GM18873 (cell line): ENCODE results near the gene DOP1B.
"Not testable (repeated sequence)": the region's sequence is repeated elsewhere in the genome, so short reads cannot be mapped to it uniquely, and the experiment has no call there.

ENCODE experiments used
- ATAC-seq: cut with Tn5 transposase; IDR thresholded peaks from one replicate; pipeline ENCODE4 v1.9.1; 2021; ENCODE audit warnings: mild to moderate bottlenecking, moderate library complexity, moderate number of reproducible peaks; ENCODE audit not compliant: unreplicated experiment, low FRiP score

DOP1B gene, protein sequence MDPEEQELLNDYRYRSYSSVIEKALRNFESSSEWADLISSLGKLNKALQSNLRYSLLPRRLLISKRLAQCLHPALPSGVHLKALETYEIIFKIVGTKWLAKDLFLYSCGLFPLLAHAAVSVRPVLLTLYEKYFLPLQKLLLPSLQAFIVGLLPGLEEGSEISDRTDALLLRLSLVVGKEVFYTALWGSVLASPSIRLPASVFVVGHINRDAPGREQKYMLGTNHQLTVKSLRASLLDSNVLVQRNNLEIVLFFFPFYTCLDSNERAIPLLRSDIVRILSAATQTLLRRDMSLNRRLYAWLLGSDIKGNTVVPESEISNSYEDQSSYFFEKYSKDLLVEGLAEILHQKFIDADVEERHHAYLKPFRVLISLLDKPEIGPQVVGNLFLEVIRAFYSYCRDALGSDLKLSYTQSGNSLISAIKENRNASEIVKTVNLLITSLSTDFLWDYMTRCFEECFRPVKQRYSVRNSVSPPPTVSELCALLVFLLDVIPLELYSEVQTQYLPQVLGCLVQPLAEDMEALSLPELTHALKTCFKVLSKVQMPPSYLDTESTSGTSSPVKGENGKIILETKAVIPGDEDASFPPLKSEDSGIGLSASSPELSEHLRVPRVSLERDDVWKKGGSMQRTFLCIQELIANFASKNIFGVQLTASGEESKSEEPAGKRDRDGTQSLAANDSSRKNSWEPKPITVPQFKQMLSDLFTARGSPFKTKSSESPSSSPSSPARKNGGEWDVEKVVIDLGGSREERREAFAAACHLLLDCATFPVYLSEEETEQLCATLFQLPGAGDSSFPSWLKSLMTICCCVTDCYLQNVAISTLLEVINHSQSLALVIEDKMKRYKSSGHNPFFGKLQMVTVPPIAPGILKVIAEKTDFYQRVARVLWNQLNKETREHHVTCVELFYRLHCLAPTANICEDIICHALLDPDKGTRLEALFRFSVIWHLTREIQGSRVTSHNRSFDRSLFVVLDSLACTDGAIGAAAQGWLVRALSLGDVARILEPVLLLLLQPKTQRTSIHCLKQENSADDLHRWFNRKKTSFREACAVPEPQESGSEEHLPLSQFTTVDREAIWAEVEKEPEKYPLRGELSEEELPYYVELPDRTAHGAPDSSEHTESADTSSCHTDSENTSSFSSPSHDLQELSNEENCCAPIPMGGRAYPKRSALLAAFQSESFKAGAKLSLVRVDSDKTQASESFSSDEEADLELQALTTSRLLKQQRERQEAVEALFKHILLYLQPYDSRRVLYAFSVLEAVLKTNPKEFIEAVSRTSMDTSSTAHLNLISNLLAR (N-terminal part only)

DNA sequence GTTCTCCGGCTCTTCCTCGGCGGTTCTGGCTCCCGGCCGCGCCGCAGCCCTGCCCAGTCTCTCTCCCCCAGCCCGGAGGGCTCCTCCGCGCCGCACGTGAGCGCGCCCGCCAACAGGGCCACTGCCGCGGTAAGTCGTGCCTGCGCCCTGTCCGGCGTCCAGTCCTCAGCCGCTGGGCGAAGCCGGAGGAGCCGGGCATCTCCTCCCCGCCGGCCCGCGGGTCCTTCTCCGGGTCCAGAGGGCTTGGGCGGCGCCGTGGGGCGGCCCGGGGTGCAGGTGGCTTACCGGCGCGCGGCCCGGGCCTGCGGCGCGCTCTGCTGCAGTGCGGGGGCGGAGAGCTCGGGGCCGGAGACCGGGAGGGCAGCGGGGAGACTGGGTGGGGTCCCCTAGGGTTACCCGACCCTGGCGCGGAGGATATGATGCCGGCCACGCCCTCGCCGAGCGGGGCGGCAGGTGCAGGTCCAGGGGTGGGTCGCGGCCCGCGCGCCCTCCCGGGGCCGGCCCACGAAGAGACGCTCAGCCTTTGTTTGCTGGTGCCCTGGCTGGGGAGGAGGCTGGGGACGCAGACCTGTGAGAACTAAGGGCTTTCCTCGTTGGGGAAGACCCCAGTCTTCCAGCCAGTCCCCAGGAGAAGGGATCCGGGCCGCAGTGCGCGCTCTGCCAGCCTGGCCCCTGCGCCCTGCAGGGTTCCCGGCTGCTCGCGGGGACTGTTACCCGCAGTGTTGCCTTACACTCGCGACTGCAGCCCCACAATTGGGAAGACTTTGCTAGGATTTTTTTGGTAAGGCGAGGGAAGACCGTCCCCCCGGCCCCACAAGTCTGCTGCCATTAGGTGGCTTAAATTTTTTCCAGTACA, at the start of gene DOP1B:
TSS of gene DOP1B (plus strand) at position 10 of the 856 bp plus-strand sequence. CDS start 7,910 bp downstream, outside the sequence.
- ATAC-seq, result peak; percentile 4

DNA sequence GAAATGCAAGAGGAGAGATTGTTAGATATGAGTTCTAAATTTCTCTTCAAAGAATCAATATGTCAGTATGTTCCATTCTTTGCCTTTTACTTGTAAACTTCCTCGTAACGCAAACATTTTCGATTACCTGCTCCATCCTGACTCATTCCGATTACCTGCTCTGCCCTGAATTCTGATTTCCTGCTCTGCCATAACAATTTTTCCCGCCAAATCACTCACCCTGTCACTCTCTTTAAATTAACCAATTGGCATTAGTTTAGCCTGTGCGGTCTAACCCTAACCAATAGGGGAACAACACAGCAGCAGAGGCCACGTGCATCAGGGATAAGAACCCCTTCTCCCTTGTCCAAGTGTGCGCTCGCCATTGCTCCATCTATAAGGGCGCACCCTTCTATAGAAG, 46.8 kb upstream of the DOP1B start:
- ATAC-seq, result no peak

DNA sequence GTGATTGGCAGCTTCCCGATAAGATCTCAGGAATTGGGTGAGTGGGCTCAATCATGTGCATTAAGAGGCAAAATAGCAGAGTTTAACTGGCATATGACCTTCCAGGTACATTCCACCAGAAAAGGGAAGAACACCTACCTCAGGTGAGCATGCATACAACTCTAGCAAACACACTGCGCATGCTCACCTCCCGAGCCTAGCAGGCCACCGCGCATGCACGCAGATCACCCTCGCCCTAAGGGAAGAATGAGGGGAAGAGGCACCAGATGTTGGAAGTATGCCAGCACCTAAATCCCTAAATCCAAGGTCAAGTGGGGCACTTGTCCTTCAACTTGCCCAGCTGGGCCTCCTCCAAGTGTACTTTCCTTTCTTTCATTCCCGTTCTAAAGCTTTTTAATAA, 45.4 kb upstream of the DOP1B start:
- ATAC-seq, result no peak

DNA sequence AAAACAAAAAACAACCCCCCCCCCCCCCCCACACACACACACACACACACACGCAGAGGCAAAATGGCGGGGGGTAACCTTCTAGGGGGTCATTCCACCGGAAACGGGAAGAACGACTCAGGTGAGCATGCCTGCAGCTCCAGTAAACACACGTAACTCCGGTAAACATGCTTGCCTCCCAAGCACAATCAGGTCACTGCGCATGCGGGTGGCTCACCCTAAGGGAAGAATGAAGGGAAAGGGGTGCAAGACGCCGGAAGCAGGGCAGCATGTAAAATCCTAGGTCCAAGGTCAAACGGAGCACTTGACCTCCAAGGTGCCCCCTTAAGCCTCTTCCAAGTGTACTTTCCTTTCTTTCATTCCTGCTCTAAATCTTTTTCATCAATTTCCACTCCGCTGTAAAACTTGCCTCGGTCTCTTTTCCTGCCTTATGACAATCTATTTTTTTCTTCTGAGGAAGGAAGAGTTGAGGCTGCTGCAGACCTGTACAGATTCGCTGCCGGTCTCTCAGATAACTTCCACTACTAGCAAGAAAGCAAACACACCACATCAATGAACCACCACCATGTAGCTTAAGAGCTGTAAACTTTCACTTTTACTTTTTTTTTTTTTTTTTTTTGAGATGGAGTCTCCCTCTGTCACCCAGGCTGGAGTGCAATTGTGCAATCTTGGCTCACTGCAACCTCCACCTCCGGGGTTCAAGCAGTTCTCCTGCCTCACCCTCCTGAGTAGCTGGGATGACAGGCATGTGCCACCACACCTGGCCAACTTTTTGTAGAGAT, 42.8 kb upstream of the DOP1B start:
- ATAC-seq, result no peak

DNA sequence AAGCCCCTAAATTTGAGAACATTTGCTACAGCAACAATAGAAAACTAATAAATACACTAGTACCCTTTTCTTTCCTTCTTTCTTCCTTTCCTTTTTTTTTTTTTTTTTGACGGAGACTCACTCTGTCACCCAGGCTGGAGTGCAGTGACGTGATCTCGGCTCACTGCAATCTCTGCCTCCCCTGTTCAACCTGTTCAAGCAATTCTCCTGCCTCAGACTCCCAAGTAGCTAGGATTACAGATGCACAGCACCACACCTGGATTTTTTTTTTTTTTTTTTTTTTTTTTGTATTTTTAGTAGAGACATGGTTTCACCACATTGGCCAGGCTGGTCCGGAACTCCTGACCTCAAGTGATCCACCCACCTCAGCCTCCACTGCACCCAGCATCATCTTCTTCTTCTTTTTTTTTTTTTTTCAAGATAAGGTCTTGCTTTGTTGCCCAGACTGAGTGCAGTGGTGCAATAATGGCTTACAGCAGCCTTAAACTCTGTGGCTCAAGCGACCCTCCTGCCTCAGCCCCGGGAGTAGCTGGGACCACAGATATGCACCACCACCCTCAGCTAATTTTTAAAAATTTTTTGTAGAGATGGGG, 41.4 kb upstream of the DOP1B start:
- no peak for ATAC-seq

DNA sequence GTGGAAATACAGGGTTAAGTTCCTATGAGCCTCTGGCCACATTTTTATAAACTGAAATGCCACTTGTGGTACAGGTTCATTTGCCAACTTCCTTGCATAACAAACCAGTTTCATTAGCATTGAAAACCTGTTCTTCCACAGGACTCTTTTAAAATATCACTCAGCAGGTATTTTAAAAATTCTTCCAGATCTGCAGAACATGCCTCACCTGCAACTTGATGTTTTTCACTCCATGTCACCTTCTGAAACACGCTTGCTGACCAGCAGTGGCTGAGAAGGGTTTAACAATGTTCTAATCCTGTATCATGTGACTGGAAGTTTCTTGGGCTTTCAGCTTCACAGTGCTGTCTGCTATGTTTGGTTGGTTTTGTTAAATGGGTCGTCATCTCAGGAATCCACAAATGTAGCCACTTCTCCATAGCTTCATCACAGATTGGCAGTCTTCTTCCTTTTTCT, 39.3 kb upstream of the DOP1B start:
- no peak for ATAC-seq

DNA sequence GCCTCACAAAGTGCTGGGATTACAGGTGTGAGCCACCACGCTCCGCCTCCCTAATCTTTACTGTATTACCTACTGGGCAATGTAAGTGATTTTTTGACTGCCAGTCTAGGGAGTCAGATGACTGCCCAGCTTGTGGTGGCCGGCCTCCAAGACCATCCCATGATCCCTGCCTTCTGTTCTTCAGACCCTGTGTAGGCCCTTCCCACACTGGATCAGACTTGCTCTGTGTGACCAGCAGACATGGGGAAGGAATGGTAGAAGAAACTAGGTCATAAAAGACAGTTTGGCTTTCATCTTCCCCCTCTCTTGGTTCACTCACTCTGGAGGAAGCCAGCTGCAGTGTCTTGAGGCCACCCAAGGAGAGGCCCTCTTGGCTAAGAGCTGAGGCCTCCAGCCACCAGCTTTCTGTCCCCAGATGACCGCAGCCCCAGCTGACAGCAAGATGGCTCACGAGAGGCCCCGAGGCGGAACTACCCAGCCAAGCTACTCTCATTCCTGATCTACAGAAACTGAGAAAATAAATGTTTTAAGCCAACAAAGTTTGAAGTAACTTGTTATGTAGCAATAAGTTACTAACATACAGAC, 36.2 kb upstream of the DOP1B start:
- ATAC-seq, result no peak

DNA sequence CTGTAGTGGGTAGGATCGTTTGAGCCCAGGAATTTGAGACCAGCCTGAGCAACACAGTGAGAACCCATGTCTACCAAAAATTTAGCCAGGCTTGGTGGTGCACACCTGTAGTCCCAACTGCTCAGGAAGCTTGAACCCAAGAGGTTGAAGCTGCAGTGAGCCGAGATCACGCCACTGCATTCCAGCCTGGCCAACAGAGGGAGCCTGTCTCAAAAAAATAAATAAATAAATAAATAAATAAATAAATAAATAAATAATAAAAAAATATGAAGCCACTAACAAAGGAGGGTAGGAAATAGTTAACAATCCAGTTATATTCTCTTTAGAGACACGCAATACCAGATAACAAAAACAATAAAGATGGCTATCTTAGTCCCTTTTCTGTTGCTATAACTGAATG, 33.6 kb upstream of the DOP1B start:
- ATAC-seq, result no peak

DNA sequence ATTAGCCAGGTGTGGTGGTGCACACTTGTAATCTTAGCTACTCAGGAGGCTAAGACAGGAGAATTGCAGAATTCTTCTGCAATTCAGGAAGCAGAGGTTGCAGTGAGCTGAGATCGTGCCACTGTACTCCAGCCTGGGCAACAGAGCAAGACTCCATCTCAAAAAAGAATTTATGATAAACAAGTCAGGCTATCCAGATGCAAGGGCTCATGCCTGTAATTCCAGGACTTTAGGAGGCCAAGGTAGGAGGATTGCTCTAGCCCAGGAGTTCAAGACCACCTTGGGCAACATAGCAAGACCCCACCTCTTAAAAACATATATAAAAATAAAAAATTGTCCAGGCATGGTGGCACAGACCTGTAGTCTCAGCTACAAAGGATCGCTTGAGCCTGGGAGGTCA, 32.2 kb upstream of the DOP1B start:
- no peak for ATAC-seq

DNA sequence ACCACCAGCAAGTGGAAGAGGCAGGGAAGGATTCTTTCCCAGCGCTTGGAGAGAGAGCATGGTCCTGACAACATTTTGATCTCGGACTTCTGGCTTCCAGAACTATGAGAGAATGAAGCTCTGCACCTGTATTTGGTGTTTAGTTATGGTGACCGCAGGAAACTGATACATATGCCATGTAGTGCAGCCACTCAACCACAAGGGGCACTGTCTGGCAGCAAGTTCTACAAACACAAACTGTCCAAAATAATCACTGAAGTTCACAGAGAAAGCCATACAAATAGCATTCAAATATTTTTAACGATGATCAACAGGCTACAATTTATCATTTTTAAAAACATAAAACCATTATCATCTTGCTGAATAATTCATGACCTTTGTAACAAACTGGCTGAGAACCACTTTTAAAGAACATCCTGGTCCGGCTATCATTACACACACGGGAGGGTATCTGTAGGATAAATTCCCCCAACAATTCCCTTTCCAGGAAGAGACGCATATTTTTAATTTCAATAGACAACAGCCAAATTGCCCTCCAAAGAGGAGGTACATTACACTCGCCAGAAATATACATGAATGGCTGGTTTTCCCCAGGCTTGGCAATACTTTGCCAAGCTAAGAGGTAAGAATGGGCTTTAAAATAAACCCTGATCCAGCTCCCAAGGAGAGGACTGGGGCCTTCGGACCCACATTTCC, 31.0 kb upstream of the DOP1B start:
- no peak for ATAC-seq

DNA sequence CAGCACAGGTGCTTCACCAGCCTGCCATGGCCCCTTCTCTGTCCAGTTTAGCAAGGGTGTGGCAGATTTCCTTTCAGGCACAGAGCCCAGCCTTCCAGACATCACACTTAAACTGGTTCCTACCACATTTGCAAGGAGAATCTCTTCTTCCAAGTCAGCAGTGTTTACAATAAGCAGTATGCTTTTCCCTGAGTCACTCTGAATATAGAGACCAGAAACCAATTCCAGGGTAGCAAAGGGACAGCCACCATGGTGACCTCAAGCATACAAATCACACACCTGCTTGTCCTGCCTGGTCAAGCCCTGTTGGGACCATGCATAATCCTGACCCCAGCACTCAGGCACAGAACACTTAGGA, 30.4 kb upstream of the DOP1B start:
- no peak for ATAC-seq

DNA sequence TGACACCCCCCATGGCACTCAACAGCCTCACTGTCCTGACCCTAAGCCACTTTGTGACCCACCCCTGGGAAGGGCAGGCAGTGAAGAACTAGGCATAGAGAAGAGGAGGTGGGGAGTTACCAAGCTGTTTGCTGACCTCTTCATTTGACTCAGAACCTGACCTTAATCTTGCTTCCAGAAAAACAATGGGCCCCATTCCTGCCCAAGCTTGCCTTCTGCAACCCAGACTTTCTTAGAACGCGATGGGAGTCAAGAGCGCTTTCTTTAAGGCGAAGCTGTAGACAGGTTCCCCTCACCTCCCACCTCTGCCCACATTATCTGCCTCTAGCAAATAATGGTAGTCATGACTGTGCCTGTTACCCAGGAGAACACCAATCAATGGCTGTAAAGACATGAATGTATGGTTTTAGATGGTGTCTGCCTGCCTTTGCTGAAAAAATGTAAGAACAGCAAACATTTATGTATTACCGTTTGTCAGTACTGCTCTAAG, 30.0 kb upstream of the DOP1B start:
- no peak for ATAC-seq

DNA sequence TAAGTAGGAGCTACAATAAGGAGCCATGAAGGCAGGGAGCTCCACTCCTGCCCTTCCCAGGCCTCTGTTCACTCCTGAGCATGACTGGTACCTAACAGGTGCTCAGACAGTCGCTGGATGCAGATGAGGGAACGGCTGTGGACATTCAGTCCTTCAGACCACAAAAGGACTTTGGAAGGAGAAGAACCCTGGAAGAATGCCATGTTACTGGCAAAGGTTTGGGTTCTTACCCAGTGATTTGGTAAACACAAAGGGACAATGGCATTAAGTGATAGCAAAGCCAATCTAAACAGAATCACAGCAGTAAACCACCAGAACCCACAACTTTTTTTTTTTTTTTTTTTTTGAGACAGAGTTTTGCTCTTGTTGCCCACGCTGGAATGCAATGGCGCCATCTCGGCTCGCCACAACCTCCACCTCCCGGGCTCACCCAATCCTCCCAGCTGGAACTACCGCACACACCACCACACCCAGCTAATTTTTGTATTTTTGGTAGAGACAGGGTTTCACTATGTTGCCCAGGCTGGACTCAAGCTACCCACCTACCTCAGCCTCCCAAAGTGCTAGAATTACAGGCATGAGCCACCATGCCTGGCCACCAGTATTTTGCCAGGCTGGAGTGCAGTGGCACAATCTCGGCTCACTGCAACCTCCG, 29.2 kb upstream of the DOP1B start:
- no peak for ATAC-seq

DNA sequence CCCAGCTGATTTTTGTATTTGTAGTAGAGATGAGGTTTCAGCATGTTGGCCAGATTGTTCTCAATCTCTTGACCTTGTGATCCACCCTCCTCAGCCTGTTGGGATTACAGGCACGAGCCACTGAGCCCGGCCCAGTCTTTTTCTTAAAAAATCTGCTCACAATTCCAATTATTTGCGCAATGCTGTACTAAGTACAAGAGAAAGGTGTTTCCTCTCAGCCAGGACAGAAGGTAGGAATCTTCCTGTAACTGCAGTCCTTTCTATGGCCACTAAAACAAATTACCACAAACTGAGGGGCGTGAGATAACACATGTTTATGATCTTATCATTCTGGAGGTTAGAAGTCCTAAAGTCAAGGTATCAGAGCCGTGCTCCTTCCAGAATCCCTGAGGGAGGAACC, 28.6 kb upstream of the DOP1B start:
- ATAC-seq, result no peak

DNA sequence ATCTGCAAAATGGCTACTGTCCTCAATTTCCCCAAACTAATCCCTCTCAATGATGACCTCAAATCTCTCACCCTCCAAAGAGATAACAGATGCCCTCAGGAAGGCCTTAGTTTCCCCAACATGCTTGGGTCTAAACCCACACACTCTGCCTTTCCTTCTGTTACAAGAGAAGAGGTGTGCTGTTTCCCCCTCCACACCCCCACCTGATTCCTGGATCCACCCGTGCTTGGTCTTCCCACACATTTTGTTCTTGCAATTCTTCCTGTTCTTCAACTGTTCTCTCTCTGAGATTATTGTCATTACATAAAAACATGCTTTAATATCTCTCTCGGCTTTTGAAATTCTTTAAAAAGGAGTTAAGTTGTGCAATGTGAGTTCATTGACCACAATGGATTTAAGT, 27.4 kb upstream of the DOP1B start:
- no peak for ATAC-seq

DNA sequence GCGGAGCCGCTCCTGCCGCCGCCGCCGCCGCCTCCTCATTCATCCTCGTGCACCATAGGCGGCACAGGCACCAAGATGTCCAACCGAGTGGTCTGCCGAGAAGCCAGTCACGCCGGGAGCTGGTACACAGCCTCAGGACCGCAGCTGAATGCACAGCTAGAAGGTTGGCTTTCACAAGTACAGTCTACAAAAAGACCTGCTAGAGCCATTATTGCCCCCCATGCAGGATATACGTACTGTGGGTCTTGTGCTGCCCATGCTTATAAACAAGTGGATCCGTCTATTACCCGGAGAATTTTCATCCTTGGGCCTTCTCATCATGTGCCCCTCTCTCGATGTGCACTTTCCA, 26.2 kb upstream of the DOP1B start:
- ATAC-seq, result not testable (repeated sequence)

DNA sequence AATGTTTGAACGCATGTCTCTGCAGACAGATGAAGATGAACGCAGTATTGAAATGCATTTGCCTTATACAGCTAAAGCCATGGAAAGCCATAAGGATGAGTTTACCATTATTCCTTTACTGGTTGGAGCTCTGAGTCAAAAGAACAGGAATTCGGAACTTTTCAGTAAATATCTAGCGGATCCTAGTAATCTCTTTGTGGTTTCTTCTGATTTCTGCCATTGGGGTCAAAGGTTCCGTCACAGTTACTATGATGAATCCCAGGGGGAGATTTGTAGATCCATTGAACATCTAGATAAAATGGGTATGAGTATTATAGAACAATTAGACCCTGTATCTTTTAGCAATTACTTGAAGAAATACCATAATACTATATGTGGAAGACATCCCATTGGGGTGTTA, 25.8 kb upstream of the DOP1B start:
- ATAC-seq, result not testable (repeated sequence)
